Measurements from ENCODE around the gene PISD. TPM values are rescaled to one million over a fixed set of nuclear protein-coding genes. Genes with fewer than 3 reads are reported as not detected.

PISD gene
- total RNA-seq, 2 experiments from 2014 or later, result 43.4 to 45.8 TPM

DNA sequence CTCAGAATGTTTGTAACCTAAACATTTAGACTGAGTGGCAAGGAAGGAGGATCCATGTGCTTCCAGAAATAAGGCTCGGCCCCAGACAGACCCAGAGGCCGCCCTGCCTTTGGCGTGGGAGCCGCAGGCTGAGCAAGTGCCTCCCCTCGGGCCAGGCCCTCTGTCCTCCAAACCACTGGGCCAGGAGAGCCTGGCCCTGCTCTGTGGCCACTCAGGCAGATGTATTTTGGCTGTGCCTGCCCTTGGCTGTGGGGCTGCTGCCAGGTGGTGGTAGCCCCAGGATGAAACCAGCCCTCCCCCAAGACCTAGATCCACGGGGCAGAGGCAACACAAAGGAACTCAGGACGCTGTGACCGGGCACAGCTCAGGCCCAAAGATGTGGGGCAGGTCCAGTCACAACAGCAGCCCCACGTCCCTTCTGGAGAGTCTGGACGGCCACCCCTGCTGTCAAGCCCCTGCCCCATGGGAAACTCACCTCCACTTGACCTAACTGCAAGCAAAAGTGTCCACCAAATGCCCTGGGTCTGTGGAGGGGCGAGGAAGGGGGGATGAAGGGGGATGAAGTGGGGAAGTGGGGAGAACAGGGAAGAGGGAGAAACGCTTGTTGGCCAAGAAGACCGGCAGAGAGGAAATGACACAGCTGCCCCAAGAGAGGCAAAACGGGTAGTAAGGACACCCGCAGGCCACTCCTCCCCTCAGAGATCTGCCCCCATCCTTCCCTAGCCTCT is 24.0 kb downstream of the PISD start:
- no peaks in the 10 kb centered on the region for H3K9me3 Mint-ChIP-seq
- peak overlapping the region; percentile 54 for H3K27ac Mint-ChIP-seq
- no peak for DNase-seq
- peaks cover 37% of the 10 kb centered on the region for H3K4me1 Mint-ChIP-seq
- no peak overlapping the region for H3K4me3 Mint-ChIP-seq
- H3K27me3 Mint-ChIP-seq, result no peaks in the 10 kb centered on the region
- peaks cover 16% of the 10 kb centered on the region for H3K36me3 Mint-ChIP-seq

DNA sequence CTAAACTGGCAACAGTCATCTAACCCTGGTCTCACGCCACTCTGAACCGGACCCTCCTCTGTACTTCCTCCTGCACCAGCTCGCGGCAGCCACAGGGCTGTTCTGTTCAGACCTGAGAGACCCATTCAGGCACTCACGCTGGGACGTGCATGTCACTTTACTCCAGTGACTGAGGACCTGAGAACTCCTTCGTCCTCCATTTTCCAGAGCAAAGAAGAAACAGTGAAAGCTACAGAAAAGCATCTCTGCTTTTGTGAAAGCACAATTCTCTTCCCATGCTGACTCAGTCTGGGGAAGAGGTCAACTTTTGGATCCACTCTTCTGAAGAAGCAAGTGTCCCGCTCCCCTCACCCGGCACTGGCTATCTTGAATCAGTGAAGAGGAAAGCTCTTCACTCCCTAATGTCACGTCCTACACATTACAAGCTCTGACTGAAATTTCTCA is 24.5 kb downstream of the PISD start:
- peaks cover 15% of the 10 kb centered on the region for H3K36me3 Mint-ChIP-seq

DNA sequence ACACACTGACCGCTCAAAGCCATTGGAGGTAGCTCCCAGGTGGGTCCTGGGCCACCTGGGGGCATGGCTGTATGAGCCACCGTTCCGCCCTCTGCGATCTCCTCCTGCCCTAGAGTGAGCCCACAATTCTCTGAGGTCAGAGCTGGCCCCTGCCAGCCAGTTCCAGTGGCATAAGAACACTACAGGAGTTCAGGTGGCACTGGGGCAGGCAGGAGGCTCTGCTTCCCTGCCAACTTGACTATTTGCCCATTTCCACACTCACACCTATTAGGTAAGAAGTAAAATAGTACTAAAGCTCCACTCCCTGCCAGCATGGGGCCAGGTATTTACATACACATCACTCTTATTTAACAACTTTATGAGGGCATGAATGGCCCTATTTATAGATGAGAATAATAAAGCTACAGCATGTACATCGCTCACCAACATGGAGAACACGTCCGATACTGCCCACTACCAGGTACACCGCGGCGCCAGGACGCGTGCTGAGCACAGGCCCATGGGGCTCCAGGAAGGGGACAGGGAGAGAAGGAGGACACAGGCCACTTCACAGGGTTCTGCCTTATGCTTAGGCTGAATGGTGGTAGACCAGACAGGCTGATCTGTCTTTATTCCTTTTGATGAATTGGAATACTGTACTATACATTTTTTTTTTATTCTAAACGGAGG is 26.2 kb downstream of the PISD start:
- no peak for DNase-seq
- Mint-ChIP-seq H3K9me3 (no peaks in the 10 kb centered on the region), H3K4me3 (no peak overlapping the region), H3K4me1 (peaks cover 41% of the 10 kb centered on the region), H3K36me3 (peaks cover 5% of the 10 kb centered on the region), H3K27me3 (no peaks in the 10 kb centered on the region), H3K27ac (no peak overlapping the region)

More for the DNA sequence above, 24.5 kb downstream of the PISD start:
- no peak overlapping the region for H3K4me3 Mint-ChIP-seq
- H3K27me3 Mint-ChIP-seq, result no peaks in the 10 kb centered on the region
- no peak for DNase-seq
- no peaks in the 10 kb centered on the region for H3K9me3 Mint-ChIP-seq
- peak overlapping the region; percentile 54 for H3K27ac Mint-ChIP-seq
- H3K4me1 Mint-ChIP-seq, result peaks cover 37% of the 10 kb centered on the region

DNA sequence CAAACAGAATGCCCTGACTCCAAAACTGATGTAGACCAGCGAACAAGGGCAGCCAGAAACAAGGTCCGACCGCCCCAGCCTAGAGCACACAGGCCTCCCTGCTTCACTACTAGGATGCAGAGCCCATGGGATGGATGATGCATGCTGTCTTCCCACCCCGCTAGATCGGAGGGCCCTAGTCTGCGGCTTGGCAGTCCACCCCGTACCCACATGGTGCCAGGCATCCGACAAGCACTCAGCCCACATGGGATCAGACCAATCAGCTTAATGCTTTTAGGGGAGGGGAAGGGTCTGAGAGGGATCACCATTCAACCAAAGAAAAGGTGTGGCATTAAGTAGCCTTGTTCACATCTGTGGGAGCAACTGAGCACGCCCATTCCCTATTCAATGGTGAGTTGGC is 30.6 kb downstream of the PISD start:
- Mint-ChIP-seq H3K36me3 (peaks cover 7% of the 10 kb centered on the region), H3K4me1 (peaks cover 37% of the 10 kb centered on the region), H3K4me3 (peak overlapping the region; percentile 86), H3K27ac (peak overlapping the region; percentile 85), H3K9me3 (no peaks in the 10 kb centered on the region), H3K27me3 (no peaks in the 10 kb centered on the region)
- no peak for DNase-seq

DNA sequence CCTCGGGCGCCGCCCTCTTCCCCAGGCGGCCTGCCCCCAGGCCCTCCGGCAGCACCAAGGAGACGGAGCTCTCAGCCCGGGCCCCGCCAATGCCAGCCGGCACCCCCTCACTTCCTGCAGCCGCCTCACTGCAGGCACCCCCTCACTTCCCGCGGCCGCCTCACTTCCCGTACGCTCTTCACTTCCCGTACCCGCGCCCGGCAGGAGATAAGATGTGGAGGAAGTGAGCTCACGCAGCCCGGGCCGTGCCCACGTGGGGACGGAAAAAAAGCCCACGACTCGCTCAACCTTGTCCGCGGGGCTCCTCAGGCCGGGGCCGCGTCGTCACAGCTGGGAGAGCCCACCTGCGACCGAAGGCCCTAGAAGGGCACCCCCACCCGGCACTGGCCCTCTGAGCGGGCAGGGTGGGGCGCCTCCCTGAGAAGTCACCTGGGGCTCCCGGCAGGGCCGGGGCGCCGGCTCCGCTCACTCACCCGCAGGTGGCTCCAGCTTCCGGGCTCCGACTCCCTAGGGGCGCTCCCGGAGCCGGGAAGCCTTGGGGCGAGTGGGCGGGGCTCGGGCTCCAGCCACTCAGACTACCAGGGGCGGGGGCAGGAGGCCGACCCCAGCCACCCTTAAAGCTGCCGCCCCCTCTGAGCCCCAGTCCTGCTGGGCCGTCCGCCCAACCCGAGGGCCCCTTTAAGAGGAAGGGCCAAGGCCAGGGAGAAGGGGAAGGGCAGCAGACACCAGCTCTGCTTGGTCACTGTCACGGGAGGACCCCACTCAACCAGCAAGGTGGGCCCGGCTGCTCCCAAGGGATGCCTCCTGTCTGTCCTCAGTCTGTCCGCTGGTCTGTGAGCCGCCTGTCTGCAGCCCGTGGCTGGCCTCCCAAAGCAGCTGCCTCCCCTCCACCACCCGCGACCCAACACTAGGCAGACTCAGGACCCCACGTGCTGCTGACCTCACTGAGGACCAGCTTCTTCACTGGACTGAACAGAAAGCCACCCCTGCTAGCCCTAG is 31.4 kb downstream of the PISD start:
- Mint-ChIP-seq H3K9me3 (no peaks in the 10 kb centered on the region), H3K4me1 (peaks cover 41% of the 10 kb centered on the region), H3K27me3 (no peaks in the 10 kb centered on the region), H3K36me3 (peaks cover 9% of the 10 kb centered on the region), H3K4me3 (peak overlapping the region; percentile 86), H3K27ac (peak overlapping the region; percentile 94)
- peak; percentile 91 for DNase-seq

DNA sequence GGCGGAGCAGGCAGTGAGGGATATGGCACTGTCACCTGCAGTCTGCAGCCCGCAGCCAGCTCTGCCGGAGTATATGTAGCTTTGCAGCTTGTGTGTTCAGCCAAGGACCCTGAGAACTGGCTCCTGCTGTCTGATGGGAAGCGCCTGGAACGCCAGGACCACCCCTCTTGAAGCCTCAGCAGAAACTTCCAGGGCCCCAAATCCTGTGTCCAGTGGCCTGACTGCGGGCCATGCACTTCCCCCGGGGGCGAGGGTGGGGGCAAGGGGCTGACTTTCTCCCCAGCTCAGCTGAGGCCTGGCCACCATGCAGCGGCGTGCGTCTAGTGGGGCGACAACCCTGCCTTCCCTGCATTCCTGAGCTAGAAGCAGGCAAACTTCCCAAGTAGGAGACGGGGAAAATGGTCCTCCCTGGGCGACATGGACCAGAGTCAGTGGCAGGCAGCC is 32.3 kb downstream of the PISD start:
- Mint-ChIP-seq H3K27me3 (no peaks in the 10 kb centered on the region), H3K27ac (peak overlapping the region; percentile 69), H3K36me3 (peaks cover 9% of the 10 kb centered on the region), H3K4me3 (peak overlapping the region; percentile 86), H3K4me1 (peaks cover 41% of the 10 kb centered on the region), H3K9me3 (no peaks in the 10 kb centered on the region)
- DNase-seq, result no peak

DNA sequence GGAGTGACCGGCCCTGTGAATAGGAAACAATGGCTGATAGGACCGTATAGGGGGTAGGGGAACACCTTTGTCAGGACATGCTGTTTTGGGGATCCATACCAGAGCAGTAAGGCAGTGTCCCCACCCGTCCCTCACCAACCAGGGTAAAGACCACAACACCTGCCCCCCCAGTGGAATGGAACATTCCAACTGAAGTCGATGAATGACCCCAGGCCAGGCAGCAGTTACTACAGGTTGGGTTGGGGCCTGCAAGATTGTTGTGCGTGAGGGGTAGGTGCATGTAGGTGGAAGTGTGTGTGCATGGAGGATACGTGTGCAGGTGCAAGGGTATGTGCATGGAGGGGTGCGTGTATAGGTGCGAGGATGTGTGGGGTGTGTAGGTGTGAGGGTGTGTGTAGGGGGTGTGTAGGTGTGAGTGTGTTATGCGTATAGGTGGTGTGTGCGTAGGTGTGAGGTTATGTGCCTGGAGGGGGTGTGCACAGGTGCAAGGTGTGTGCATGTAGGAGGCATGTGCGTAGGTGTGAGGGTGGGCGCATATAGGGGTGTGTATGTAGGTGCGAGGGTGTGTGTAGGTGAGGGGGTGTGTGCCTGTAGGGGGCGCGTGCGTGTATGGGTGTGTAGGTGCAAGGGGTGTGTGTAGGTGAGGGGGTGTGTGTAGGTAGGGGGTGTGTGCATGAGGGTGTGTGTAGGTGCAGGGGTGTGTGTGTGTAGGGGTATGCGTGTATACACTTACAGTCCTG is 32.9 kb downstream of the PISD start:
- Mint-ChIP-seq H3K9me3 (no peaks in the 10 kb centered on the region), H3K27me3 (no peaks in the 10 kb centered on the region), H3K27ac (peak overlapping the region; percentile 69), H3K36me3 (peaks cover 9% of the 10 kb centered on the region), H3K4me3 (peak overlapping the region; percentile 86), H3K4me1 (peaks cover 44% of the 10 kb centered on the region)
- peak; percentile 22 for DNase-seq

DNA sequence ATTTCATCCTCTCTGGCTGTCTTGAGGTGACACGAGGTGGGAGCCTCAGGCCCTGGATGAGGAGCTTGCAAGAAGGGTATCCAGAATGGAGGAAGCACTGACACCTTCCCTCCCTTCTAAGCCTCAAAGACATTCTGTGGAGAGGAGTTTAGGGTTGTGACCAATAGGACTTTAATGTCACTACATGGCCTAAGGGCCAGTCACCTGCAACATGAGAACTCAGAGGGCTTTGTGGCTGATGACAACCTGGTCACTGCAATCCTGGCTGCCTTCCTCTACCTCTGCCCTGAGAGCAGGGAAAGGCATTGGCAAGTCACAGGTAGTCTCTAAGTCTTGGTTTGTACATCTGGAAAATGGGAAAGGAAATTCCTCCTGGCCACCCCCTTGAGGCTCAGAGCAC is 33.7 kb downstream of the PISD start:
- Mint-ChIP-seq H3K4me1 (peaks cover 41% of the 10 kb centered on the region), H3K4me3 (peak overlapping the region; percentile 86), H3K27ac (peak overlapping the region; percentile 59), H3K27me3 (no peaks in the 10 kb centered on the region), H3K9me3 (no peaks in the 10 kb centered on the region), H3K36me3 (peaks cover 9% of the 10 kb centered on the region)
- no peak for DNase-seq

DNA sequence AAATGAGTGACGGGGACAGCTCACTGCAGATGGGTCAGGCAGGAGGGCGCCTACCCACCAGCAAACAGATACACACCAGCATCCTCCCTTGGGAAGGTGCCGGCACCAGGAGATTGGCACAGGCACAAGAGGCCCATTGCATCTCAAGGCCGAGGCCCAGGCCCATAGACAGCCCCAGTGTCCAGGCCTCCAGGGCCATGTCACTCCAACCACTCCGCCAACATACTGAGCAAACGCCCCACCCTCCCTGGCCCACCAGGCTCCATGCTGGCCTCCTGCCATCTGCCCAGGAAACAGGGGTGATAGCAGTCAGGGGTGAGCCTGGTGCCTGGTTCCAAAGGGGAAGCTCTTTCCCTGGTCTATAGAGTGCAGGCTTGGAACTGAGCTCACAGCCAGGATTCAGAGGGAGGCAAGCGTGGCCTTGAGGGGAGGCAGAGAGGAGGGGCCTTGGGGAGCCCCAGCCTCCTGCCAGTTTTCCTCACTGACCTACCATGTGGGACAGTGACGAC is 34.7 kb downstream of the PISD start:
- Mint-ChIP-seq H3K27me3 (no peaks in the 10 kb centered on the region), H3K4me1 (peaks cover 41% of the 10 kb centered on the region), H3K27ac (peak overlapping the region; percentile 76), H3K36me3 (peaks cover 9% of the 10 kb centered on the region), H3K4me3 (no peak overlapping the region), H3K9me3 (no peaks in the 10 kb centered on the region)
- no peak for DNase-seq

DNA sequence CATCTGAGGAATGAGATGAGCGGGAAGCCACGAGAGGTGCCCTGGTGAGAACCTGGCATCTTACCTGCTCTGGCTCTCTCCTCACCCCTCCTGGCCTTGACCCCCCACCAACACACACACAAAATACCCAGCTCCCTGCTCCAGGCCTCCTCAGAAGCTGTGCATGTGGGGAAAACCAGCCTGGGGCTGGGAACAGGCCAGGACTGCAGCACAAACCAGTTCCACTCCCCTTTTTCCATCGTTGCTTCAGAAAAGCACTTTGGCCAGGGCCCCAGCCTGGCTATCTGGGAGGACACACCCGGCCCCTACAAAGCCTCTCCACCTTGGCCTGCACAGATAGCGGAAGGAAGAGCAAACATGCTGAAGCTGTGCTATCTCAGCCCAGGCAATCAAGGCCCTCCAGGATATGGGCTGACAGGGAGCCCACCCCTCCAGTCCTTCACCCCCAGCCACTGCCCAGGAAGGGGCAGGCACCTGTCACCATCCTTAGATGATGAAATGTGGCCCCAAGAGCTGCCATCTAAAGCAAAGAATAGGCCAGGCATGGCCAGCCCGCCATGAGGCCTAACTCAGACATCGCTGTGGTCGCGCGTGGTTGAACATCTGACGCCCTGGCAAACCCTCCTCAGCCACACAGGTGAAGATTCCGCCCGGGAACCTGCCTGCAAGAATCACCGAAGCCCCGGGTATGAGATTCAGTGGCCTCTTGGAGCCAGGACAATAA is 35.4 kb downstream of the PISD start:
- no peak overlapping the region for H3K4me3 Mint-ChIP-seq
- peak overlapping the region; percentile 76 for H3K27ac Mint-ChIP-seq

DNA sequence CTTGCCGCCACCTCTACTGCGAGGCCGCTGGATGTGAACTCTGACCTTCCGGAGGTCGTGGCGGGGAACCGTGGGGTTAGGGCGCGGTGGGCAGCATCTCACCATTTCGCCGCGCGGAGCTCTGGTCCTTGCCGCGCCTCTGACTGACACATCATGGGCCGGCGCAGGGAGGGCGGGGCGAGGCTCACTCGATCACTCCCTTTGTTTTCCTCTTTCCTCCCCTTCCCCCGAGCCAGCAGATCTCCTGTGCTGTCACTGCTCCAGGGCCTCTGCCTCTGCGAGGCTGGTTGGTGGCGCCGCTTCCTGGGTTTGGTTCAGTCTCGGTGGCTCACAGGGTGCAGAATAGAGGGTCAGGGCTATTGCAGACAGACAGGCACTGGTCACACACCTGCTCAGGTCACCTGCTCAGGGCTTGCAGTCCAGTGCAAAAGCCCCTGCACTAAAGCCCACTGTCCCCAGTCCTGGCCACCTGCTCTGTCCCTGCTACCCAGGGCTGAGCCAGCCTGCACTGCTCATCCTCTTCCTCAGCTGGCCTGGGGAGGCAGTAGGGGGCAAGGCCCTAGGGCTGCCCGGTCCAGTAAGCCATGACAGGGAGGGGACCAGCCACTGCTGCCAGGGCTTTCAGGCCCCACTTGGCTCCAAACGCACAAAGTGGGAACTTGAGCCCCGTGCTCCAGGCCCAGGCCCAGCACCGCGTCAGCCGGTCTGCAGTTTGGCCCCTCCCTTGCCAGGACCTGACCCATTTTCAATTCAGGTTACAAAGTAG is 36.2 kb downstream of the PISD start:
- Mint-ChIP-seq H3K4me3 (no peak overlapping the region), H3K9me3 (no peaks in the 10 kb centered on the region), H3K4me1 (peaks cover 36% of the 10 kb centered on the region), H3K27me3 (no peaks in the 10 kb centered on the region), H3K36me3 (peaks cover 9% of the 10 kb centered on the region), H3K27ac (no peak overlapping the region)
- no peak for DNase-seq

More for the DNA sequence above, 35.4 kb downstream of the PISD start:
- Mint-ChIP-seq H3K4me1 (peaks cover 41% of the 10 kb centered on the region), H3K27me3 (no peaks in the 10 kb centered on the region), H3K36me3 (peaks cover 9% of the 10 kb centered on the region), H3K9me3 (no peaks in the 10 kb centered on the region)
- no peak for DNase-seq

DNA sequence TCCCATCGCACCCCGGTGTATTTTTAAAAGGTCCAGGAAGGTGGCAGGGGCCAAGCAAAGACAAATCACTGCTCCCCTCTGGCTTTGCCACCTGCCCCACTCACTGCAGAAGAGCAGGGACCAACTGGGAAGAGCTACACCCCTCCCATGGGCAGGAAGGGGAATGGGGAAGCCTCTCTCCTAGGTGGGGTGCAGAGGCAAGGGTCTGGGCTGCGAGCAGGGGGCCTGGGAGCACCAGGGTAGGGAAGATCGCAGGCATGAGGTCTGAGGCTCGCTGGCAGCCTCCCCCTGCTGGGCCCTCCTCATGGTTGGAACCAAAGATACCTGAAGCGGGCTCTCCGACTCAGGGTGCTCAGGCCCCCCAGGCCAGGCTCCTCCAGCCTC is 36.8 kb downstream of the PISD start:
- H3K4me3 Mint-ChIP-seq, result no peak overlapping the region
- no peak for DNase-seq
- H3K27ac Mint-ChIP-seq, result no peak overlapping the region
- H3K36me3 Mint-ChIP-seq, result peaks cover 9% of the 10 kb centered on the region
- peaks cover 36% of the 10 kb centered on the region for H3K4me1 Mint-ChIP-seq
- no peaks in the 10 kb centered on the region for H3K9me3 Mint-ChIP-seq
- no peaks in the 10 kb centered on the region for H3K27me3 Mint-ChIP-seq
